NK-92 (cell line): ENCODE data around the gene NR6A1.

ENCODE experiments used
- DNase-seq: peaks from one replicate; lab custom pipeline; 2025; ENCODE audit not compliant: unreplicated experiment; lab: John Stamatoyannopoulos, UW

Gene NR6A1

GRCh38 chr9:124590889-124591641 lies 180.0 kb downstream of the NR6A1 start:
- DNase-seq = no peak

GRCh38 chr9:124584631-124585030 lies 186.5 kb downstream of the NR6A1 start:
- DNase-seq = no peak

GRCh38 chr9:124583134-124583533 lies 188.0 kb downstream of the NR6A1 start:
- DNase-seq = no peak

- no peak for DNase-seq
Measured at GRCh38 chr9:124580186-124580585, 190.9 kb downstream of the NR6A1 start.

GRCh38 chr9:124576751-124577150 lies 194.4 kb downstream of the NR6A1 start:
- DNase-seq = no peak

- no peak for DNase-seq
Measured at GRCh38 chr9:124574534-124575375, 196.4 kb downstream of the NR6A1 start.

GRCh38 chr9:124570942-124571666 lies 200.0 kb downstream of the NR6A1 start:
- no peak for DNase-seq

GRCh38 chr9:124569942-124570341 lies 201.2 kb downstream of the NR6A1 start:
- no peak for DNase-seq

GRCh38 chr9:124567362-124567761 lies 203.7 kb downstream of the NR6A1 start:
- DNase-seq = no peak

- no peak for DNase-seq
Measured at GRCh38 chr9:124562328-124562727, 208.8 kb downstream of the NR6A1 start.

GRCh38 chr9:124559871-124560270 lies 211.2 kb downstream of the NR6A1 start:
- no peak for DNase-seq

- DNase-seq = no peak
Measured at GRCh38 chr9:124558777-124559470, 212.2 kb downstream of the NR6A1 start.

GRCh38 chr9:124557895-124558294 lies 213.2 kb downstream of the NR6A1 start:
- DNase-seq = no peak

- DNase-seq = no peak
Measured at GRCh38 chr9:124555043-124555442, 216.1 kb downstream of the NR6A1 start.

GRCh38 chr9:124553738-124554137 lies 217.4 kb downstream of the NR6A1 start:
- no peak for DNase-seq

GRCh38 chr9:124552273-124552605 lies 218.9 kb downstream of the NR6A1 start:
- DNase-seq = no peak

- DNase-seq = no peak
Measured at GRCh38 chr9:124551472-124552272, 219.4 kb downstream of the NR6A1 start.

GRCh38 chr9:124550072-124550471 lies 221.0 kb downstream of the NR6A1 start:
- no peak for DNase-seq

GRCh38 chr9:124549016-124549415 lies 222.1 kb downstream of the NR6A1 start:
- no peak for DNase-seq

GRCh38 chr9:124544535-124544934 lies 226.6 kb downstream of the NR6A1 start:
- DNase-seq = no peak
